Stimulated activated CD8-positive, alpha-beta memory T cell treated with anti-CD3 and anti-CD28 coated beads, Interleukin-7, amount 100 ng/mL, for 4 hours (primary cell): Measurements from ENCODE around the gene IGSF1.
"Not testable (repeated sequence)": the region's sequence is repeated elsewhere in the genome, so short reads cannot be mapped to it uniquely, and the experiment has no call there.

Source experiments
- DNase-seq, 2 donors: peaks; one replicate each; pipeline ENCODE4 v3.0.0-alpha.2; 2020; ENCODE audit warnings: low read depth in 2 of 2

The IGSF1 gene

DNA sequence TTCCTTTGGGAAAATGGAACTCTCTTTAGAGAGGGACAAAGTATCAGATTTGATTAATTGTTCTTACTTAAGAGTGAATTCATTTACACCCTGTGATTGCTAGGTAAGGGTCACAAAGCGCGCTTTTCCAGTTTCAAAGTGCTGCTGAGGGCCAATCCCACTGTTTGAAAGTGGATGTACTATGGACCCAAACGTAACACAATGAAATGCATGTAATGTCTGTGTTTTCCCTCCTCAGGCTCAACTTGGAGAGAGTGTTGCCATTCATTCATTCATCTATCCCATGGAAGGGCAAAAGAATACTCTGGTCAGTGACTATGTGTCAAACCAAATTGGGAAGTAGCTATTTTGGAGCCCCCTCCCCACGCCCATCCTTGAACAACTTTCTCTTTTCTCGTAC lies 16.1 kb downstream of the IGSF1 start:
- no peak for DNase-seq

- no peak for DNase-seq
Measured at GRCh38 chrX:131271826-131272225, 17.3 kb downstream of the IGSF1 start.

DNA sequence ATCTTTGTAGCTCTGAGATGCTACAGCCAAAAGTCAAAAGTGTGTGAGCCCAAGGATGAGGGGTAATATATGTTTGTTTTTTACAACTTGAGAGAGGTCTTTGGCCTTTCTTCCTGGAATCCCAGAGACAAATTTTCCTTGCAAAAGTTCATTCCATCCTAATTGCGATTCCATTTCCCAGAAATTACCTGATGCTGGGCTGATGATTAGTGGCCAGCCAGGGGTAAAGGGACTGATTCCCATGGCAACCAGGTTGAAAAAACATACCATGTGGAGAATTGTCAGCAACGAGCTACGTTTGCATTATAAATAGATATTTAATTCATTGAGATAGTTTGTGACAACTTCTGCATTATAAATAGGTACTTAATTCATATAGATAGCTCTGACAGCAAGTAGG lies 17.8 kb downstream of the IGSF1 start:
- no peak for DNase-seq

DNA sequence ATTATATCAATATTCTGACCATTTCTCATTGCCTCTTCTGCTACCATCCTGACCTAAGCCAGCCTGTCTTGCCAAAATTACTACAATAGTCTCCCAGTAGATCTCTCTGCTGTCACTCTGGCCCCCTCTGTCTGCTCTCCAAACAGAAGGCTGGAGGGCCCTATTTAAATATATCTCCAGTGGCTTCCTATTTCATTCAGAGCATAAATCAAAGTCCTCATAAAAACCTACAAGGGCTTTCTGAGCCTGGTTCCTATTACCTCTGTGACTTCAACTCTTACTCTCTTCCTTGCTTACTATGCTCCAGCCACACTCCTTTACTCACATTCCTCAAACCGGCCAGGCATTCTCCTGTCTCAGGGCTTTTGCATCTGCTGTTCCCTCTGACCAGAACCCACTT lies 19.0 kb downstream of the IGSF1 start:
- DNase-seq: no peak

- DNase-seq: no peak
Measured at GRCh38 chrX:131264665-131265064, 24.4 kb downstream of the IGSF1 start.

- DNase-seq: no peak
Measured at GRCh38 chrX:131264053-131264452, 25.1 kb downstream of the IGSF1 start.

DNA sequence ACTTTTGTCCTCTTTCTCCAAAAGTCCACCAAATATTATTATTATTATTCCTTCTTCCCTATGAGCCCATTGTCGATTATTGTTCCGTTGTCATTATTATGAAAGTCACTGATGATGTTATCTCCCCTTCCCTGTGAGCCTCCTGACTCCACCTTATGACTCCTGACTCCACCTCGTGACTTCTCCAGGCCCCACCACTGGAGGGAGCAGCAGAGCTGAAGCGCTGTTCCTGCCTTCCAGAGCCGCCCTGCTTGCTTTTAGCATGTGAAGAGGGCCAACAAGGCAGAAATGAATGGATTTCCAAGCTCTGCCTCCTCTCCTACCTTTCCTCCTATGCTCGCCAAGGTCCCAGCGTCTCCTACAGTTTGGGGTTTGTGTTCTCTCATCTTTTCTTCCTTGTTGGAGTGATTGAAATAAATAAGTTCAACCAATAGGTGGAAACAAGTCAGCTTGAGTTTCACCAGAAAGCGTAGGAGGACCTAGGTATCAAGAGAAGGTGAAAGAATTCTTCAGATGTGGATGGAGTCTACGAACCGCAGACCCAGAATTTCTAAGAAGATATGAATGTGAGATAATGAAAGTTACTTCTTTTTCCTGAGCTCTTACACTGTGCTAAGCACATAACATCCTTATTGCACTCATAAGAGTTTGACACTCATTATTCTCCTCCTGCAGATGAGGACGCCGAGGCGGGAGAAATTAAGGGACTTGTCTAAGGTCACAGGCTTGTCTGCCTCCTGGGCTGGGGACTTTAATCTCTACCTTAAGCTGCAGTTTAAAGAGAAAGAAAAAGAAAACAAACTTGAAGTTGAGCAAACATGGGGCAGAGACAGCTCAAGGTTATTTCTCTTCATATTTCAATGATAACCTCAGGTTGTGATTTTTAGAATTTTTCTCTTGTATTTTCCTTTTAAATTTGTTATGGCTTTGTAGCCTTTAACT lies 26.1 kb downstream of the IGSF1 start:
- no peak for DNase-seq

- DNase-seq: no peak
Measured at GRCh38 chrX:131262200-131262599, 26.9 kb downstream of the IGSF1 start.

DNA sequence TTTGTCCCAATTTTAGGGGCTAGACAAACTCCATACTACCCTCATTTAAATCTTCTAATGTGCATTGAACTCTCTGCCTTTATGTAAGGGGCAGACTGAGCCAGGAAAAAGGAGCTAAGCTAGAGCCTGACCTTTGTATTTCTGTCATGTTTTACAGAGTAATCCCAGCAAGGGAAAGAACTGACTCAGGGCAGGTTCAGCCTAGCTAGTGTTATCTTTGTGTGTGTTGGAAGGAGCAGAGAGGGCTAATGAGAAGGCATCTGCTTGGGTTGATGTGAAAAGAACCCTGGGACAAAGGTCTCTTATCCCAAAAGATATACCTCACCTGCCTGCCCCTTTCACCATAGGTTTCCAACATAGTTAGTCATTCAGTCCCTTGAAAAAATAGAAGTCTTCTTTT lies 31.7 kb downstream of the IGSF1 start:
- DNase-seq: no peak

- not testable (repeated sequence) for DNase-seq
Measured at GRCh38 chrX:131250984-131251738, 37.9 kb downstream of the IGSF1 start.

- no peak for DNase-seq
Measured at GRCh38 chrX:131239057-131239456, 50.0 kb downstream of the IGSF1 start.

- no peak for DNase-seq
Measured at GRCh38 chrX:131237363-131237762, 51.7 kb downstream of the IGSF1 start.

DNA sequence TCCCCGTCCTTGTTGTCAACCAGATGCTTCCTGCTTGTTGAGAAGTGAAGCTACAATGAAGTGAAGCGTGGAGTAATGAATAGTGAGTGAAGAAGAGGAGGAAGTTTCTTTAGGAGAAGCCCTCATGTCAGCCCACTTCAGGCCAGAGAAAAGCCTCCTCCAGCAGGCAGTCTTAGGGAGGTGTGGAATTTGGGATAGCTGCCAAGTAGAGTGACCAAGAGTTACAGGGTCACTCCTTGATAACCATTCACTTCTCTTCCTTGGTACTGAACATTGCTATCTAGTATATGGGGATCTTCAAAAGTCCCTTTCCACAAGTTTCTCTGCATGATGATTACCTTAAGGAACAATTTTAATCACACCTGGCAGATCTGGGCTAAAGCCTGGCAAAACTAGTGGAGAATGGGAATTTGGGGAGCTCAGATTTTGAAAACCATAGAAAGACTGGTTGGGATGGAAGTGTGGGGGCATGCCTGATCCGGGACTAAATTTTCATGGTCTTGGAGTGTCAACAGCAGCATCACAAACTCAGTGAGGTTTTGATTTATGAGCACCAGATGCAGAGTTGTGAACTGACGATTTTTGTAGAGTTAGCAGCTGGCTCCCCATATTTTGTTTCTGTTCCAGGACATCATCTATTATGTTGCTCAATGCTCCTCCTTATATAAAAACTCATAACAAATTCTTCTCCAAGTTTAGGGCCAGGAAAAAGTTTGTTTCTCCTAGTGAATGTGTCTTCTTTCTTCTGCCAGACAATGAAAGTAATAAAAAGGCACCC lies 53.1 kb downstream of the IGSF1 start:
- no peak for DNase-seq

- DNase-seq: no peak
Measured at GRCh38 chrX:131227608-131228007, 61.5 kb downstream of the IGSF1 start.

GRCh38 chrX:131226591-131226990 lies 62.5 kb downstream of the IGSF1 start:
- no peak for DNase-seq

GRCh38 chrX:131225078-131225477 lies 64.0 kb downstream of the IGSF1 start:
- DNase-seq: no peak
